Medulla oblongata (tissue), 1 donor: ENCODE measurements around the gene RPL11.
"Not testable (repeated sequence)": the region's sequence is repeated elsewhere in the genome, so short reads cannot be mapped to it uniquely, and the experiment has no call there.

Experiments
- DNase-seq: peaks from one replicate; pipeline ENCODE4 v3.0.0-alpha.2; 2015; ENCODE audit errors: extremely low spot score

RPL11 gene

DNA sequence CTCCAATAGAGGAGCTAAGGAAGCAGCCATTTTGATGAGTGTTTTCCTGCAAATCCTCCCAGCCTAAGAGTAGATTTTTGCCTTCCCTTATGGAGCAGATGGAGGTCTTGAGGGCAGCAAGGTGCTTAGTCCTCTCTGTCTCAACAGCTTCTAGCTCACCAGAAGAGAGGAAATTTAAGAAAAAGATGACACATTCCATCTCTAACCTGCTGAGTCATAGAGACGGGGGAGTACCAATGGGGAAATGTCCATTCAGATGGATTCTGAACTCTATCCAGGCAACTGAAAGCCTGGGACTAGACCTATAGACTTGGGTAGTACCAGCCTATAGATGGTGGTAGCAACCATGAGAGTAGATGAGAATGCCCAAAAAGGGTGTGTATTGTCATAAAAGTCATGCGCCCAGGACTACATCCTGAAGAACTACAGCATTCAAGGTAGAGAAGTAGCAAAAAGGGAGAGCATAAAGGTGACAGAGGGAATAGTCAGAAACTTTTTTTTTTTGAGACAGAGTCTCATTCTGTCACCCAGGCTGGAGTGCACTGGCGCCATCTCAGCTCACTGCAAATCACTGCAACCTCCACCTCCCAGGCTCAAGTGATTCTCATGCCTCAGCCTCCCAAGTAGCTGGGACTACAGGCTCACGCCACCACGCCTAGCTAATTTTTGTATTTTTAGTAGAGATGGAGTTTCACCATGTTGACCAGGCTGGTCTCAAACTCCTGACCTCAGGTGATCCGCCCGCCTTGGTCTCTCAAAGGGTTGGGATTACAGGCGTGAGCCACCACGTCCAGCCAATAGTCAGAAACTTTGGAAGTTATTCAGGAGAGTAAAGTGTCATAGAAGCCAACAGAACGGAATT is 41.0 kb downstream of the RPL11 start:
- no peak for DNase-seq

DNA sequence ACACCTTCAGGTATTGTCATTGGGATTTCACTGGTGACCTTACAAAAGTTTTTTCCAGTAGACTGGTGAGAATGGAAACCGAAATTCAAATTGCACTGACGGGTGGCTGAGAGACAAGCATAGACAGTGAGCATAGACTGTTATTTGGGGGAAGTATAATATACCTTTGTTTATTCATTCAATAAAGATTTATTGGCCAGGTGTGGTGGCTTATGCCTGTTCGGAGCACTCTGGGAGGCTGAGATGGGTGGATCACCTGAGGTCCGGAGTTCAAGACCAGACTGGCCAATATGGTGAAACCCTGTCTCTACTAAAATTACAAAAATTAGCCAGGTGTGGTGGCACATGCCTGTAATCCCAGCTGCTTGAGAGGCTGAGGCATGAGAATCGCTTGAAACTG is 41.7 kb downstream of the RPL11 start:
- not testable (repeated sequence) for DNase-seq

DNA sequence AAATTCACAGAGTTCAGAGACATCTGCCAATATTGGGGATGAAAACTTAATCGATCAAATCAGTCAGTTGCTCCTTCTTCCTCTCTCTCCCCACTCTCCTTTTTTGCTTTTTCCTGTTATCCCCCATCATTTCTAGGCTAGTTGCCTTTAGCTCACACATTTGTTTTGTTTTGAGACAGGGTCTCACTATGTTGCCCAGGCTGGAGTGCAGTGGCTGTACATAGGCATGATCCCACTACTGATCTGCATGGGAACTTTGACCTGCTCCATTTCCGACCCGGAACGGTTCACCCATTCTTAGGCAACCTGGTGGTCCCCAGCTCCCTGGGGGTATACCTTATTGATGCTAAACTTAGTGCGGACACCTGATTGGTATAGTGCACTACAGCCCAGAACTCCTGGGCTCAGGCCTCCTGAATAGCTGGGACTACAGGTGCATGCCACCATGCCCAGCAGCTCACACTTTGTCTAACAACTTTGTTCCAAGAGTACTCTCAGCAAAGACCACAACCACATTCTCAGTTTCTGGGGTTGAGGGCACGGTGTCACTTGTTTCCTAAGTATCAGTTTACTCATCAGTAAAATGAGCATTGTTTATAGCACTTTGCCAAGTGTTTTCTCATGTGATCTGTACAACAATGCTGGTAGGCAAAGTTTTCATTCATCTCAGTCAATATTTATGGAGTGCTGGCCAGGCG is 45.0 kb downstream of the RPL11 start:
- no peak for DNase-seq

DNA sequence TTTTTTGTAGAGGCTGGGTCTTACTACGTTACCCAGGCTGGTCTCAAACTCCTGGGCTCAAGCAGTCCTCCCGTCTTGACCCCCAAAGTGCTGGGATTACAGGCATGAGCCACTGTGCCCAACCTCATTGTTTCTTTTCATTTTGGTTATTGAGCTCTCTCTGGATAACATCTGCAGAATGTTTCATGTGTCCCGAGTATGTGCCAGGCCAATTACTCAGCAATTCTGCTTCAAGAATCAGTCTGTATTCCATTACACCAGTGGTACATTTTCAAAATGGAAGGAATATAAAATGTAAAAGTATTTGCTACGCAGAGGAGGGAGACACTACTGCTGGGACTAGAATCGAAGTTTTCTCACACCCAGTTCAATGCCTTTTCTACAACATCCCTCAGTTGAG is 50.0 kb downstream of the RPL11 start:
- DNase-seq: no peak

DNA sequence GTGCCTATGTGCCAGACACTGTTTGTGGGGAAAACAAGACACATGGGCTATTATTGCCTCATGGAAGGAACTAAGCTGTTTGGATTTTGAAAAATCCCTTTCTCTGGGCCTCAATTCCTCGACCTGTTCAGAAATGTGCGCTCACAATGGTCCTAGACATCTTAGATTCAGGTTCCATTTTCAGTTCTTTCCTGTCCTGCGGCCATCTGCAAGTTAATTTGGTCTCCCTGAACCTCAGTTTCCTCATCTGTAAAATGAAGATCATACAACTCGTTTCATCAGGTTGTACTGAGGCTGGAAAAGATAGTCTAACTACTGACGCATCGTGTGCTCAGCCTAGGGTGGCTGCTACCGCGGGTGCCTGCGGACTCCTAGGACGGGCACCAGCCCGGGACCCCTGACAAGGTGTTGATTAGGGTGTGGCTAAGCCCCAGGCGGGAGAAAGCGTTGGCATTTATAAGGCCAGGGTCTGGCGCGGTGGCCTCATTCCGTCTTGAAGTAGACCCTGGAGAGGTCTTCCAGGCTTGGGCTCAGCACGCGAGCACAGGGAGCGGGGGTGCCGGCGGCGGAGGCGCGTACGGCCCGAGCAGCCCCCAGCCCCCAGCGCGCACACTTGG is 51.2 kb downstream of the RPL11 start:
- no peak for DNase-seq

DNA sequence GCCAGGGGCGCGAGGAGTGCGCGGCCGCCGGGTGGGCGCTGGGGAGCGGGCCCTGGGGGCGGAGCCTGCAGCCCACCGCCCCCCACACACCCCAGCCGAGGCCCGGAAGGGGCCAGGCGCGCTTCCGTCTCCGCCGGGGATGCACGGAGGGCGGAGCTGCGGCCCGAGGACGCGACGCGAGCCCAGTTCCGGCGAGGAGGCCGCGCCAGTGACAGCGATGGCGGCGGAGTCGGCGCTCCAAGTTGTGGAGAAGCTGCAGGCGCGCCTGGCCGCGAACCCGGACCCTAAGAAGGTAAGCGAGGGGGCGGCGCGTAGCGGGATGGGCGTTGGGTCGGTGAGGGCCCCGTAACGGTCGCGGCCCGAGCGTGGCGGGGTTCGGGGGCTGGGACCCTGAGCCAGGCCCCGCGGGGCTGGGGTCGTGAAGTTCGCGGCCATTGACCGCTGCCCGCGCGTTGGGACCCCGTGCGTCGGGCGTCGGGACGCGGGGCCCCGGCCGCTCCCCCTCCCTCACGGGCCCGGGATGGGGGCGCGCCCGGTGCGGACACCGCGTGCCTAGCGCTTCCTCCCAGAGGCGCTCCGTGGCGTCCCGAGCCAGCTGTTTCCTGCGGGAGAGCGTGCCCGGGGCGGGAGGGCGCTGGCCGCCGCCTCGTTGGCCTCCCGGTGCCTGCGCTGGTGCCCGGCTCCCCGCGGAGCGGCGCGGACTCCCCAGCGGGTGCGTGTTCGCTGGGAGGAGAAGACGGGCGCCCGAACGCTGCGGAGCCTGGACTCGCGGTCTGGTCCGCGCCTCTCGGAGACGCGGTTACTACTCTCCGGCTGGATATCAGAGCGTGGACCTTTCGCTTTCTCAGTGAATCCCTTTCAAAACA is 51.9 kb downstream of the RPL11 start, which contains the start of gene ELOA:
TSS of gene ELOA (plus strand) at position 185 of the 866 bp plus-strand sequence. CDS start at position 218, 33 bp downstream.
- peak; percentile 72 for DNase-seq

DNA sequence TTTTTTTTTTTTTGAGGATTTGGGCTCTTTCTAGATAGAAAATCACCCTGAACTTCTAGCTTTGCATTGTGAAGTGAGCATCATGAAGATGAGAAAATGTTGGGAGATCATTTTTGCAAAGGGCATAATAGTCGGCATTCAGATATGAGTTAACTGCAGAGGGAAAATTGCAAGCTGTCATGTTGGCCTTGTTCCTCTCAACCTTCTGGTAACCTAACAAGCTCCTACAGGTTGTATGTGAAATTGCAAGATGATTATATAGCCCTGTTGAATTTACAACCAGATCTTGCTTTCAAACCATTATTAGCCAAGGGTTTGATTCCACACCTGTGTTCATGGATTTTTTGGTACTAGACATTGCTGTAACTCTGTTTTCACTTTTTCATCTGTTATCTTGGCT is 53.9 kb downstream of the RPL11 start:
- no peak for DNase-seq
